GDM1 (cell line): ENCODE data around the gene PCDHGB7.
"Not testable (repeated sequence)": the region's sequence is repeated elsewhere in the genome, so short reads cannot be mapped to it uniquely, and the experiment has no call there.

Experiments used
- DNase-seq: peaks from one replicate; lab custom pipeline; 2025; lab: John Stamatoyannopoulos, UW

Gene PCDHGB7

GRCh38 chr5:141417494-141418172 is at the start of gene PCDHGB7:
Gene PCDHGB7 (plus strand): TSS chr5:141417677. CDS start chr5:141417860, 183 bp downstream.
- DNase-seq: not testable (repeated sequence)

- no peak for DNase-seq
Measured at GRCh38 chr5:141369994-141370848, 47.3 kb upstream of the PCDHGB7 start, which contains the start of gene PCDHGB3. Gene PCDHGB3 (plus strand): TSS chr5:141370242. CDS start chr5:141370395, 153 bp downstream.

GRCh38 chr5:141371572-141372475 is 45.7 kb upstream of the PCDHGB7 start:
- DNase-seq: no peak

- no peak for DNase-seq
Measured at GRCh38 chr5:141373673-141374317, 43.7 kb upstream of the PCDHGB7 start, which contains the start of gene PCDHGA6. Gene PCDHGA6 (plus strand): TSS chr5:141373891. CDS start chr5:141374084, 193 bp downstream.

- no peak for DNase-seq
Measured at GRCh38 chr5:141374627-141375026, 42.9 kb upstream of the PCDHGB7 start.

GRCh38 chr5:141375444-141376155 is 41.9 kb upstream of the PCDHGB7 start:
- DNase-seq: not testable (repeated sequence)

GRCh38 chr5:141382469-141383294 is 34.8 kb upstream of the PCDHGB7 start, which contains the start of gene PCDHGA7:
Gene PCDHGA7 (plus strand): TSS chr5:141382742. CDS start chr5:141382900, 158 bp downstream.
- DNase-seq: no peak

- DNase-seq: no peak
Measured at GRCh38 chr5:141383345-141383744, 34.1 kb upstream of the PCDHGB7 start.

GRCh38 chr5:141384471-141385267 is 32.8 kb upstream of the PCDHGB7 start:
- no peak for DNase-seq

GRCh38 chr5:141387557-141388311 is 29.7 kb upstream of the PCDHGB7 start, which contains the start of gene PCDHGB4:
Gene PCDHGB4 (plus strand): TSS chr5:141387698. CDS start chr5:141387885, 187 bp downstream.
- not testable (repeated sequence) for DNase-seq

- DNase-seq: no peak
Measured at GRCh38 chr5:141388661-141389060, 28.8 kb upstream of the PCDHGB7 start.

GRCh38 chr5:141389153-141390042 is 28.1 kb upstream of the PCDHGB7 start:
- no peak for DNase-seq

- no peak for DNase-seq
Measured at GRCh38 chr5:141392429-141393198, 24.9 kb upstream of the PCDHGB7 start, which contains the start of gene PCDHGA8. Gene PCDHGA8 (plus strand): TSS chr5:141392633. CDS start chr5:141392814, 181 bp downstream.

GRCh38 chr5:141393267-141393666 is 24.2 kb upstream of the PCDHGB7 start:
- no peak for DNase-seq

GRCh38 chr5:141394401-141395187 is 22.9 kb upstream of the PCDHGB7 start:
- DNase-seq: not testable (repeated sequence)
